ENCODE measurements around the gene SLC25A29. TPM values are rescaled to one million over a fixed set of nuclear protein-coding genes. Genes with fewer than 3 reads are reported as not detected.
"Not testable (repeated sequence)": the region's sequence is repeated elsewhere in the genome, so short reads cannot be mapped to it uniquely, and the experiment has no call there.

SLC25A29 gene
- total RNA-seq, 4 donors from 2014 or later: 36.4 to 65.4 (median 52.9) TPM

- Histone ChIP-seq H3K4me3 (no peak overlapping the region), H3K27ac (peak overlapping the region in 3 of 4 donors; percentile 45 to 91 (median 50)), H3K27me3 (peaks cover 8% of the 10 kb centered on the region), H3K36me3 (no peaks in the 10 kb centered on the region), H3K9me3 (no peaks in the 10 kb centered on the region), H3K4me1 (peaks cover 0 to 48% (median 16%) of the 10 kb centered on the region in 3 donors)
- TF ChIP-seq POLR2AphosphoS5 (IDR thresholded peaks at IDR 0.05): no peak
- no peak for TF ChIP-seq EP300 (IDR thresholded peaks at IDR 0.05)
- TF ChIP-seq POLR2A (IDR thresholded peaks at IDR 0.05): no peak
- no peak for TF ChIP-seq CTCF (IDR thresholded peaks at IDR 0.05)
- ATAC-seq: no peak
- WGBS, 2 donors (ENCODE audit: low coverage in 1 of 2): 70% methylated on average over 3 of the region's 8 CpGs; no CpG with 5 or more reads in 1 of the 2 donors
Observed at GRCh38 chr14:100309028-100309737, 2.9 kb upstream of the SLC25A29 start.

GRCh38 chr14:100308427-100308792 is 2.2 kb upstream of the SLC25A29 start:
- not testable (repeated sequence) for H3K27me3 ChIP-seq, H3K4me3 ChIP-seq, H3K36me3 ChIP-seq, H3K9me3 ChIP-seq, ATAC-seq
- H3K27ac ChIP-seq: peak overlapping the region in 2 of 4 donors; percentile 91 to 95
- 74 to 83% methylated on average over 3 to 5 of the region's 6 CpGs for WGBS, 2 donors (ENCODE audit: low coverage in 1 of 2)
- H3K4me1 ChIP-seq: peaks cover 0 to 56% (median 18%) of the 10 kb centered on the region in 3 donors

- no peak for ATAC-seq
- peaks cover 3% of the 10 kb centered on the region for H3K27me3 ChIP-seq
- H3K4me3 ChIP-seq: peak overlapping the region in 1 of 2 donors; percentile 98
- 63 to 64% methylated on average over 1 of the region's 5 CpGs for WGBS, 2 donors (ENCODE audit: low coverage in 1 of 2)
- peak overlapping the region in 3 of 4 donors; percentile 78 to 95 (median 91) for H3K27ac ChIP-seq
- peaks cover 0 to 61% (median 18%) of the 10 kb centered on the region in 3 donors for H3K4me1 ChIP-seq
- TF ChIP-seq POLR2AphosphoS5 (IDR thresholded peaks at IDR 0.05) (no peak), POLR2A (IDR thresholded peaks at IDR 0.05) (no peak), CTCF (IDR thresholded peaks at IDR 0.05) (no peak), EP300 (IDR thresholded peaks at IDR 0.05) (no peak)
- H3K9me3 ChIP-seq: no peaks in the 10 kb centered on the region
- no peaks in the 10 kb centered on the region for H3K36me3 ChIP-seq
Observed at GRCh38 chr14:100307766-100308426, 1.7 kb upstream of the SLC25A29 start.

- 40% methylated on average over 2 of the region's 49 CpGs; no CpG with 5 or more reads in 1 of the 2 donors for WGBS, 2 donors (ENCODE audit: low coverage in 1 of 2)
- no peak for TF ChIP-seq EP300 (IDR thresholded peaks at IDR 0.05)
- no peak for TF ChIP-seq POLR2A (IDR thresholded peaks at IDR 0.05)
- TF ChIP-seq CTCF (IDR thresholded peaks at IDR 0.05): no peak
- no peak for TF ChIP-seq POLR2AphosphoS5 (IDR thresholded peaks at IDR 0.05)
- peak; percentile 29 for ATAC-seq
- no peaks in the 10 kb centered on the region for H3K27me3 ChIP-seq
- no peaks in the 10 kb centered on the region for H3K9me3 ChIP-seq
- H3K4me1 ChIP-seq: peaks cover 0 to 68% (median 18%) of the 10 kb centered on the region in 3 donors
- no peaks in the 10 kb centered on the region for H3K36me3 ChIP-seq
- peak overlapping the region; percentile 73 to 98 for H3K4me3 ChIP-seq
- H3K27ac ChIP-seq: peak overlapping the region; percentile 37 to 95 (median 84)
Observed at GRCh38 chr14:100306998-100307765, 938 bp upstream of the SLC25A29 start.

All from gastroesophageal sphincter (tissue), 4 donors.